NCI-H510A (cell line): Measurements from ENCODE around the gene SCFD1.

ENCODE experiments used
- DNase-seq: peaks from one replicate; lab custom pipeline; 2025; lab: John Stamatoyannopoulos, UW

SCFD1 gene

GRCh38 chr14:30757082-30757481 lies 135.0 kb downstream of the SCFD1 start:
- no peak for DNase-seq

- DNase-seq = no peak
These were observed 137.3 kb downstream of the SCFD1 start for GRCh38 chr14:30759172-30760125.

- DNase-seq = no peak
These were observed 141.8 kb downstream of the SCFD1 start for GRCh38 chr14:30763891-30764290.

- DNase-seq = no peak
These were observed 145.5 kb downstream of the SCFD1 start for GRCh38 chr14:30767624-30768023.

GRCh38 chr14:30768791-30769190 lies 146.7 kb downstream of the SCFD1 start:
- no peak for DNase-seq

- no peak for DNase-seq
These were observed 148.3 kb downstream of the SCFD1 start for GRCh38 chr14:30770376-30770775.

- DNase-seq = no peak
These were observed 149.5 kb downstream of the SCFD1 start for GRCh38 chr14:30771595-30771994.

- DNase-seq = no peak
These were observed 157.1 kb downstream of the SCFD1 start for GRCh38 chr14:30779210-30779609.
